Stomach (tissue), 4 donors: ENCODE data around the gene TSKS.

Experiments
- EP300 ChIP-seq: sonication (generic); formaldehyde crosslinking; IDR thresholded peaks from one replicate; pipeline ENCODE4 v1.6.1; 2017; ENCODE audit warnings: antibody characterized with exemption
- POLR2AphosphoS5 ChIP-seq, 3 donors: sonication (generic); formaldehyde crosslinking; IDR thresholded peaks; one replicate each; pipeline ENCODE4 v1.6.1; 2016; ENCODE audit warnings: antibody characterized with exemption in 3 of 3
- TF ChIP-seq, protein P1 (sequence below), 7 experiments: fragments of 450-650 bp in 4 of 7; fragments of 200-600 bp in 3 of 7; sonication (generic) in 3 of 7; IDR thresholded peaks; one replicate each; pipeline ENCODE4 v1.5.1; 2016 to 2019; ENCODE audit warnings: antibody characterized with exemption in 7 of 7, control low read depth in 2 of 7, mild to moderate bottlenecking in 1 of 7

DNA sequence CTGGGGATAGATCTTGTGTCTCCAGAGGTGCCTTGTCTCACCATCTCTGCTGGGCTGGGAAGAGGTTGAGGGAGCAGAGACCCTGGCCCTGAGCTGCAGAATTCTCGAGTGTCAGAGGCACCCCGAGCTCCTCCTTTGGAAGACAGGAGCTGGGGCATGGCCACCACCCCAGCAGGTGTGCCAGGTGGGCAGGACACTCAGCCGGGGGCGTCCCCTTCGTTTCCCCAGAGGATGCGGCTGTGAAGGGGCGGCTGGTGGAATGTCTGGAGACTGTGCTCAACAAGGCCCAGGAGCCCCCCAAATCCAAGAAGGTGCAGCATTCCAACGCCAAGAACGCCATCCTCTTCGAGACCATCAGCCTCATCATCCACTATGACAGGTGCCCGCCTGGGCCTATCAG lies 35.5 kb upstream of the TSKS start:
- TF ChIP-seq, protein P1, sequence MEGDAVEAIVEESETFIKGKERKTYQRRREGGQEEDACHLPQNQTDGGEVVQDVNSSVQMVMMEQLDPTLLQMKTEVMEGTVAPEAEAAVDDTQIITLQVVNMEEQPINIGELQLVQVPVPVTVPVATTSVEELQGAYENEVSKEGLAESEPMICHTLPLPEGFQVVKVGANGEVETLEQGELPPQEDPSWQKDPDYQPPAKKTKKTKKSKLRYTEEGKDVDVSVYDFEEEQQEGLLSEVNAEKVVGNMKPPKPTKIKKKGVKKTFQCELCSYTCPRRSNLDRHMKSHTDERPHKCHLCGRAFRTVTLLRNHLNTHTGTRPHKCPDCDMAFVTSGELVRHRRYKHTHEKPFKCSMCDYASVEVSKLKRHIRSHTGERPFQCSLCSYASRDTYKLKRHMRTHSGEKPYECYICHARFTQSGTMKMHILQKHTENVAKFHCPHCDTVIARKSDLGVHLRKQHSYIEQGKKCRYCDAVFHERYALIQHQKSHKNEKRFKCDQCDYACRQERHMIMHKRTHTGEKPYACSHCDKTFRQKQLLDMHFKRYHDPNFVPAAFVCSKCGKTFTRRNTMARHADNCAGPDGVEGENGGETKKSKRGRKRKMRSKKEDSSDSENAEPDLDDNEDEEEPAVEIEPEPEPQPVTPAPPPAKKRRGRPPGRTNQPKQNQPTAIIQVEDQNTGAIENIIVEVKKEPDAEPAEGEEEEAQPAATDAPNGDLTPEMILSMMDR (IDR thresholded peaks at IDR 0.05): no peak
- no peak for TF ChIP-seq POLR2AphosphoS5 (IDR thresholded peaks at IDR 0.05)
- TF ChIP-seq EP300: no peak
